HepG2 (cell line): ENCODE data around the gene NFS1. TPM values are rescaled to one million over a fixed set of nuclear protein-coding genes. Genes with fewer than 3 reads are reported as not detected.

Experiments used
- ATAC-seq: fragments of 200-7000 bp; cut with Tn5 transposase; 3 replicates; pipeline ENCODE4 v1.9.1; 2020; ENCODE audit warnings: mild to moderate bottlenecking, moderate library complexity
- BruUV-seq: library from RNA; stranded (reverse); fragments of 400-500 nt; replicated peaks from 2 replicates; lab custom pipeline; 2021; lab: Mats Ljungman, UMichigan
- CTCF ChIA-PET: fragments of 300-600 bp; formaldehyde crosslinking; extraction: SDS; loops from one replicate; lab custom pipeline; 2021; ENCODE audit warnings: low total read pairs, inconsistent platforms, low intra/inter-chr PET ratio; lab: Yijun Ruan, JAX
- POLR2A ChIA-PET: fragments of 350-600 bp; sonication (Branson Sonifier 250); formaldehyde crosslinking; loops from one replicate; lab custom pipeline; 2020; ENCODE audit warnings: antibody characterized with exemption, inconsistent platforms; lab: Yijun Ruan, JAX
- DNase-seq: peaks from one replicate; pipeline ENCODE4 v3.0.0-alpha.2; 2015; ENCODE audit warnings: low spot score
- FAIRE-seq: peaks from 3 replicates; lab custom pipeline; 2011; peaks lifted over from hg19 to GRCh38; lab: Jason Lieb, UNC
- H2AFZ ChIP-seq: one replicate; pipeline ENCODE4 v1.6.1; 2011; ENCODE audit warnings: low read length, inconsistent platforms
- H3K27ac ChIP-seq: fragments of 300-600 bp; 3 replicates; pipeline ENCODE4 v1.8.0; 2011; ENCODE audit warnings: mixed run types, mild to moderate bottlenecking, mixed read lengths, low read length, inconsistent platforms; ENCODE audit not compliant: insufficient read depth; ENCODE audit errors: extremely low read length
- H3K27me3 ChIP-seq, 2 experiments: fragments of 200-600 bp in 1 of 2; 2 replicates in 1 of 2; 3 replicates in 1 of 2; pipeline versions ENCODE4 v1.6.0 to v1.8.0; 2011; ENCODE audit warnings: low read length in 2 of 2, mild to moderate bottlenecking in 2 of 2, moderate library complexity in 2 of 2, inconsistent platforms in 1 of 2; ENCODE audit not compliant: insufficient read depth in 2 of 2, control insufficient read depth in 1 of 2
- H3K36me3 ChIP-seq, 2 experiments: fragments of 200-600 bp in 1 of 2; replicated peaks in 1 of 2; 2 replicates in 1 of 2; 3 replicates in 1 of 2; pipeline versions ENCODE4 v1.5.1 to v1.8.0; 2011; ENCODE audit warnings: low read length in 2 of 2, inconsistent platforms in 1 of 2; ENCODE audit not compliant: insufficient read depth in 2 of 2, control insufficient read depth in 1 of 2
- H3K4me1 ChIP-seq: 2 replicates; pipeline ENCODE4 v1.5.1; 2012; ENCODE audit warnings: low read length, inconsistent platforms; ENCODE audit not compliant: insufficient read depth
- H3K4me2 ChIP-seq: 2 replicates; pipeline ENCODE4 v1.6.0; 2011; ENCODE audit warnings: low read depth, low read length, inconsistent platforms
- H3K4me3 ChIP-seq, 3 experiments: fragments of 200-600 bp in 1 of 3; sonication (generic), shearing (Covaris generic) in 1 of 3; replicated peaks in 1 of 3; 2 replicates each; pipeline ENCODE4 v1.5.1; 2011 to 2016; ENCODE audit warnings: low read length in 3 of 3, inconsistent platforms in 2 of 3, low read depth in 2 of 3, mild to moderate bottlenecking in 2 of 3, control low read depth in 1 of 3, mixed read lengths in 1 of 3; ENCODE audit not compliant: insufficient read depth in 1 of 3
- H3K79me2 ChIP-seq: one replicate; pipeline ENCODE4 v1.6.1; 2011; ENCODE audit warnings: low read length, inconsistent platforms; ENCODE audit not compliant: insufficient read depth
- H3K9ac ChIP-seq: 2 replicates; pipeline ENCODE4 v1.6.0; 2011; ENCODE audit warnings: mild to moderate bottlenecking, low read depth, low read length, inconsistent platforms; ENCODE audit not compliant: insufficient read depth
- H3K9me3 ChIP-seq: 2 replicates; pipeline ENCODE4 v1.5.1; 2012; ENCODE audit warnings: mild to moderate bottlenecking, low read length
- H4K20me1 ChIP-seq: 2 replicates; pipeline ENCODE4 v1.6.0; 2011; ENCODE audit warnings: inconsistent platforms, mild to moderate bottlenecking, low read length, moderate library complexity; ENCODE audit not compliant: insufficient read depth
- ATF5 ChIP-seq: sonication (generic); formaldehyde crosslinking; IDR thresholded peaks from 2 replicates; pipeline ENCODE4 v1.4.0; 2020; ENCODE audit warnings: mild to moderate bottlenecking, low read depth, missing genetic modification reagents
- BHLHE40 ChIP-seq: IDR thresholded peaks from 2 replicates; pipeline ENCODE4 v1.6.1; 2011; ENCODE audit warnings: low read length, improper control_type of control experiment
- CC2D1A ChIP-seq: sonication (generic); formaldehyde crosslinking; IDR thresholded peaks from 2 replicates; pipeline ENCODE4 v1.8.1; 2023; ENCODE audit warnings: mild to moderate bottlenecking, missing genetic modification reagents
- DR1 ChIP-seq: sonication (generic); formaldehyde crosslinking; IDR thresholded peaks from 2 replicates; pipeline ENCODE4 v1.8.0; 2021; ENCODE audit warnings: mild to moderate bottlenecking, missing genetic modification reagents, inconsistent platforms
- DZIP1 ChIP-seq: sonication (generic); formaldehyde crosslinking; IDR thresholded peaks from 2 replicates; pipeline ENCODE4 v1.5.0; 2020; ENCODE audit warnings: mild to moderate bottlenecking, missing genetic modification reagents
- GATA4 ChIP-seq: sonication (generic); IDR thresholded peaks from 2 replicates; pipeline ENCODE4 v1.6.1; 2016; ENCODE audit warnings: antibody characterized with exemption, low read depth, borderline replicate concordance
- KDM6A ChIP-seq: IDR thresholded peaks from 2 replicates; pipeline ENCODE4 v1.6.1; 2016; ENCODE audit warnings: low read depth
- NFIC ChIP-seq: IDR thresholded peaks from 2 replicates; pipeline ENCODE4 v1.6.1; 2012; ENCODE audit warnings: mild to moderate bottlenecking, low read length, inconsistent platforms
- NR3C1 ChIP-seq: sonication (generic); formaldehyde crosslinking; IDR thresholded peaks from 2 replicates; pipeline ENCODE4 v1.4.0; 2020; ENCODE audit warnings: missing genetic modification reagents
- POLR2AphosphoS2 ChIP-seq: IDR thresholded peaks from 2 replicates; pipeline ENCODE4 v1.6.1; 2011; ENCODE audit warnings: low read depth, low read length, improper control_type of control experiment
- POLR2AphosphoS5 ChIP-seq: IDR thresholded peaks from 2 replicates; pipeline ENCODE4 v1.6.1; 2012; ENCODE audit warnings: low read depth, low read length
- POLR2G ChIP-seq: fragments of 200-400 bp; formaldehyde crosslinking; IDR thresholded peaks from 2 replicates; pipeline ENCODE4 v1.6.1; 2018; ENCODE audit warnings: mild to moderate bottlenecking, low read depth, low read length, moderate library complexity
- PPARG ChIP-seq: conservative IDR thresholded peaks from 2 replicates; pipeline ENCODE4 v1.6.1; 2016; ENCODE audit warnings: missing biosample characterization, missing genetic modification reagents
- RCOR2 ChIP-seq: IDR thresholded peaks from 2 replicates; pipeline ENCODE4 v1.6.1; 2016; ENCODE audit warnings: missing biosample characterization, missing genetic modification reagents
- ZFP36 ChIP-seq: fragments of 150-350 bp; IDR thresholded peaks from 2 replicates; pipeline ENCODE4 v1.6.1; 2018; ENCODE audit warnings: borderline replicate concordance, low read length, low read depth; ENCODE audit not compliant: partially characterized antibody
- ZMYM4 ChIP-seq: sonication (generic); formaldehyde crosslinking; IDR thresholded peaks from 2 replicates; pipeline ENCODE4 v1.8.1; 2023; ENCODE audit warnings: mild to moderate bottlenecking, missing genetic modification reagents
- ZNF230 ChIP-seq: sonication (generic); formaldehyde crosslinking; IDR thresholded peaks from 2 replicates; pipeline ENCODE4 v1.4.0; 2020; ENCODE audit warnings: mild to moderate bottlenecking, missing genetic modification reagents
- ZNF232 ChIP-seq: sonication (generic); formaldehyde crosslinking; IDR thresholded peaks from 2 replicates; pipeline ENCODE4 v1.4.0; 2020; ENCODE audit warnings: missing genetic modification reagents, borderline replicate concordance
- ZNF274 ChIP-seq: sonication (generic); formaldehyde crosslinking; IDR thresholded peaks from 2 replicates; pipeline ENCODE4 v1.5.1; 2020; ENCODE audit warnings: mild to moderate bottlenecking, missing genetic modification reagents
- ZNF350 ChIP-seq: sonication (generic); formaldehyde crosslinking; IDR thresholded peaks from 2 replicates; pipeline ENCODE4 v1.4.0; 2020; ENCODE audit warnings: mild to moderate bottlenecking, low read depth, missing genetic modification reagents, borderline replicate concordance
- ZNF562 ChIP-seq: sonication (generic); formaldehyde crosslinking; IDR thresholded peaks from 2 replicates; pipeline ENCODE4 v1.8.0; 2022; ENCODE audit warnings: missing genetic modification reagents, borderline replicate concordance
- ZNF607 ChIP-seq: sonication (generic); formaldehyde crosslinking; IDR thresholded peaks from 2 replicates; pipeline ENCODE4 v1.5.1; 2020; ENCODE audit warnings: missing genetic modification reagents, mild to moderate bottlenecking, borderline replicate concordance
- ZNF678 ChIP-seq: sonication (generic); formaldehyde crosslinking; IDR thresholded peaks from 2 replicates; pipeline ENCODE4 v1.4.0; 2020; ENCODE audit warnings: mild to moderate bottlenecking, missing genetic modification reagents
- ZNF761 ChIP-seq: sonication (generic); formaldehyde crosslinking; conservative IDR thresholded peaks from 2 replicates; pipeline ENCODE4 v1.4.0; 2020; ENCODE audit warnings: mild to moderate bottlenecking, missing genetic modification reagents
- WGBS: methylation state at CpG from one replicate; pipeline ENCODE4 v1.1.6; 2017; ENCODE audit warnings: low lambda C conversion rate; 5-methylcytosine and 5-hydroxymethylcytosine counted together
- in situ Hi-C: cut with HindIII; loops from 2 replicates; pipeline ENCODE4 v1.10.0; 2017; ENCODE audit warnings: low pct_unique_long_range_greater_than_20kb; ENCODE audit not compliant: extremely low pct_ligation_motif_present
- intact Hi-C: fragments of 100-400 bp; cut with micrococcal nuclease; formaldehyde crosslinking; loops from one replicate; pipeline ENCODE4 v1.10.0; 2022; ENCODE audit not compliant: unreplicated experiment
- polyA plus RNA-seq, 8 experiments: library from polyadenylated mRNA; depleted of rRNA in 3 of 8; stranded (reverse) in 7 of 8; unstranded in 1 of 8; fragments of >200 nt; fragmentation: Illumina TruSeq in 4 of 8; extraction: Trizol in 4 of 8; gene quantifications; 2 replicates each; pipeline versions ENCODE4 v1.2.1 to v1.2.3, GENCODE V29; 2011 to 2016; ENCODE audit warnings: low read depth in 4 of 8, missing spikeins in 1 of 8, mixed read lengths in 1 of 8; ENCODE audit not compliant: insufficient read depth in 1 of 8
- total RNA-seq, 5 experiments: library from RNA; depleted of rRNA; stranded (reverse); fragments of >200 nt; fragmentation: Illumina TruSeq; extraction: Trizol; gene quantifications; 2 replicates each; pipeline ENCODE4 v1.2.3, GENCODE V29; 2016; ENCODE audit warnings: low read depth in 1 of 5

Gene NFS1
- total and polyA plus RNA-seq, 2 of the 13 experiments (the other 11 are each of a cell fraction or from before 2014, with no cell fraction given), result 65.9 to 88.1 TPM

DNA sequence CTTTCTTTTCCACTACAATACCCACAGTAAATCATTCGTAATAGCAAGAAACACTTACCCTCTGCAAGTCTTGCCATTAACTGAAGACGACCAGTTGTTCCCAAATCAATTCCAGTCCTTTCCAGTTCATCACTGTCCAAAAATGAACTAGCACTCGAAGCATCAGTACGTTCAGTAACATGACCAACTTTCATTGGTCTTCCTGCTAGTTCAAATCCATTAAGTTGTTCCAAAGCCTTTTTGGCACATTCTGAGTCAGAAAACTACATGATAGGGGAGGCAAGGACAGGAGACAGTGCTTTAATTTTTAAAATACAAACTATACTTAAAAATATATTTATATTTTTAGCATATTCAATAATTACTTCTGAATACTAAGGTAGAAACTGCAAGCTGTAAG is 15.0 kb upstream of the NFS1 start:
- peaks cover 90% of the 10 kb centered on the region for H3K79me2 ChIP-seq
- H3K27ac ChIP-seq, result no peak overlapping the region
- no peaks in the 10 kb centered on the region for H3K9me3 ChIP-seq
- H3K4me1 ChIP-seq, result no peaks in the 10 kb centered on the region; the same call in 1 of the 2 replicates
- H4K20me1 ChIP-seq, result peaks cover 98% of the 10 kb centered on the region
- no peak overlapping the region for H3K4me2 ChIP-seq
- H3K9ac ChIP-seq, result no peak overlapping the region
- peaks cover 64 to 94% of the 10 kb centered on the region in 2 experiments for H3K36me3 ChIP-seq
- H3K27me3 ChIP-seq, result no peaks in the 10 kb centered on the region
- BruUV-seq, result no TSS peak
- ChIA-PET POLR2A (interaction anchor here (0.7 to 23.6 kb wide), 7 partner anchors 11 to 173 kb away, joined by 3 to 319 read pairs (median 6); partner anchors contain the start of genes NFS1, PHF20, RBM39 and ROMO1), CTCF (no interaction called here)
- no peak for FAIRE-seq
- intact Hi-C loops, result no loop called here
- H3K4me3 ChIP-seq, result no peak overlapping the region
- no peak for ATAC-seq
- WGBS, result 98% methylated on average over 4 of the region's 4 CpGs
- in situ Hi-C loops, result no loop called here
- H2AFZ ChIP-seq, result no peak overlapping the region
- DNase-seq, result no peak
- TF ChIP-seq DR1 (CRISPR knock-in tag) (no peak), ZNF230 (CRISPR knock-in tag) (no peak), DZIP1 (CRISPR knock-in tag) (no peak), GATA4 (no peak), NFIC (no peak), ZFP36 (no peak), POLR2AphosphoS5 (peak; percentile 51), ZNF678 (CRISPR knock-in tag) (no peak), POLR2AphosphoS2 (peak; percentile 63; the same call in 1 of the 2 replicates), ZNF350 (no peak), KDM6A (no peak), BHLHE40 (no peak), ZNF607 (CRISPR knock-in tag) (0 out of 2 replicates have a peak, but pooled peaks have one; percentile 38), ZMYM4 (CRISPR knock-in tag) (no peak), ZNF562 (CRISPR knock-in tag) (no peak), CC2D1A (CRISPR knock-in tag) (no peak), NR3C1 (CRISPR knock-in tag) (no peak), PPARG (CRISPR knock-in tag) (no peak), RCOR2 (CRISPR knock-in tag) (no peak), ZNF232 (CRISPR knock-in tag) (no peak), ZNF761 (CRISPR knock-in tag) (0 out of 2 replicates have a peak, but pooled peaks have one; percentile 15), ZNF274 (CRISPR knock-in tag) (no peak), POLR2G (0 out of 2 replicates have a peak, but pooled peaks have one; percentile 43), ATF5 (CRISPR knock-in tag) (no peak)
